ENCODE results near the gene KAT2A.

Gene KAT2A

GRCh38 chr17:42079541-42079940 lies 41.6 kb downstream of the KAT2A start:
- Histone ChIP-seq H3K27ac (no peak overlapping the region), H3K27me3 (peaks cover 10% of the 10 kb centered on the region), H3K36me3 (no peaks in the 10 kb centered on the region), H3K4me3 (ENCODE audit: low read depth in 1 of 2, low read length in 1 of 2) (no peak overlapping the region), H3K9me3 (no peaks in the 10 kb centered on the region), H3K4me1 (ENCODE audit: control insufficient read depth in 1 of 2, insufficient read depth in 1 of 2, low read depth in 1 of 2, low read length in 1 of 2) (no peaks in the 10 kb centered on the region)
- TF ChIP-seq CTCF (IDR thresholded peaks at IDR 0.05) = no peak

- no peaks in the 10 kb centered on the region for H3K36me3 ChIP-seq
- H3K27me3 ChIP-seq = peaks cover 19% of the 10 kb centered on the region
- H3K27ac ChIP-seq = no peak overlapping the region
- no peaks in the 10 kb centered on the region for H3K9me3 ChIP-seq
- no peaks in the 10 kb centered on the region for H3K4me1 ChIP-seq (ENCODE audit: control insufficient read depth in 1 of 2, insufficient read depth in 1 of 2, low read depth in 1 of 2, low read length in 1 of 2)
- H3K4me3 ChIP-seq (ENCODE audit: low read depth in 1 of 2, low read length in 1 of 2) = no peak overlapping the region
- no peak for TF ChIP-seq CTCF (IDR thresholded peaks at IDR 0.05)
These were observed 42.6 kb downstream of the KAT2A start for GRCh38 chr17:42078396-42079043.

- no peak for TF ChIP-seq CTCF (IDR thresholded peaks at IDR 0.05)
- Histone ChIP-seq H3K27ac (no peak overlapping the region), H3K9me3 (no peaks in the 10 kb centered on the region), H3K36me3 (no peaks in the 10 kb centered on the region), H3K4me1 (ENCODE audit: control insufficient read depth in 1 of 2, insufficient read depth in 1 of 2, low read depth in 1 of 2, low read length in 1 of 2) (peaks cover 0 to 2% of the 10 kb centered on the region in 2 experiments), H3K4me3 (ENCODE audit: low read depth in 1 of 2, low read length in 1 of 2) (no peak overlapping the region), H3K27me3 (peaks cover 26% of the 10 kb centered on the region)
These were observed 43.4 kb downstream of the KAT2A start for GRCh38 chr17:42077755-42078154.

- Histone ChIP-seq H3K27me3 (peaks cover 34% of the 10 kb centered on the region), H3K4me3 (ENCODE audit: low read depth in 1 of 2, low read length in 1 of 2) (no peak overlapping the region), H3K36me3 (no peaks in the 10 kb centered on the region), H3K27ac (no peak overlapping the region), H3K9me3 (no peaks in the 10 kb centered on the region), H3K4me1 (ENCODE audit: control insufficient read depth in 1 of 2, insufficient read depth in 1 of 2, low read depth in 1 of 2, low read length in 1 of 2) (peaks cover 0 to 10% of the 10 kb centered on the region in 2 experiments)
- no peak for TF ChIP-seq CTCF (IDR thresholded peaks at IDR 0.05)
These were observed 44.2 kb downstream of the KAT2A start for GRCh38 chr17:42076797-42077559.

GRCh38 chr17:42075789-42076188 lies 45.4 kb downstream of the KAT2A start:
- H3K4me3 ChIP-seq (ENCODE audit: low read depth in 1 of 2, low read length in 1 of 2) = no peak overlapping the region
- no peaks in the 10 kb centered on the region for H3K9me3 ChIP-seq
- H3K27me3 ChIP-seq = peaks cover 46% of the 10 kb centered on the region
- no peaks in the 10 kb centered on the region for H3K36me3 ChIP-seq
- no peak for TF ChIP-seq CTCF (IDR thresholded peaks at IDR 0.05)
- H3K27ac ChIP-seq = no peak overlapping the region
- peaks cover 0 to 11% of the 10 kb centered on the region in 2 experiments for H3K4me1 ChIP-seq (ENCODE audit: control insufficient read depth in 1 of 2, insufficient read depth in 1 of 2, low read depth in 1 of 2, low read length in 1 of 2)

All from neutrophil (primary cell).